ENCODE measurements around the gene PTPRN. TPM values are rescaled to one million over a fixed set of nuclear protein-coding genes. Genes with fewer than 3 reads are reported as not detected.

PTPRN gene
- total RNA-seq, 1 experiment from 2014 or later = not detected

GRCh38 chr2:219291394-219291793 is 17.8 kb downstream of the PTPRN start:
- no peak for DNase-seq
- H3K27me3 ChIP-seq (ENCODE audit: insufficient read depth, low read depth) = no peaks in the 10 kb centered on the region
- TF ChIP-seq CTCF (conservative IDR thresholded peaks at IDR 0.05) (no peak), EZH2 (IDR thresholded peaks at IDR 0.05; ENCODE audit: low read depth) (no peak)
- H3K4me2 ChIP-seq = no peak overlapping the region
- no peaks in the 10 kb centered on the region for H3K36me3 ChIP-seq (ENCODE audit: low read depth)
- H3K4me3 ChIP-seq = no peak overlapping the region
- H4K20me1 ChIP-seq (ENCODE audit: insufficient read depth) = no peaks in the 10 kb centered on the region
- ChIA-PET CTCF (no interaction called here), POLR2A (ENCODE audit: unreplicated experiment) (interaction anchor here (0.6 kb wide), 1 partner anchor 87 kb away, joined by 3 read pairs; no protein-coding TSS in a partner anchor)
- H3K79me2 ChIP-seq (ENCODE audit: low read depth) = no peaks in the 10 kb centered on the region
- no peaks in the 10 kb centered on the region for H3K9me2 ChIP-seq (ENCODE audit: insufficient read depth)
- H2AFZ ChIP-seq = no peak overlapping the region
- H3K9me3 ChIP-seq (ENCODE audit: insufficient read depth, low read depth) = no peaks in the 10 kb centered on the region
- peaks cover 12% of the 10 kb centered on the region for H3K4me1 ChIP-seq (replicated peaks; ENCODE audit: insufficient read depth)
- BruUV-seq (replicated peaks) = no TSS peak
- H3F3A ChIP-seq (ENCODE audit: insufficient read depth, low read depth) = peaks cover 4% of the 10 kb centered on the region; the same call in 1 of the 2 replicates
- intact Hi-C loops (cut with micrococcal nuclease; ENCODE audit: unreplicated experiment) = no loop called here
- no peak overlapping the region for H3K27ac ChIP-seq

- BruUV-seq (replicated peaks) = no TSS peak
- no peak for DNase-seq
- intact Hi-C loops (cut with micrococcal nuclease; ENCODE audit: unreplicated experiment) = no loop called here
- TF ChIP-seq CTCF (conservative IDR thresholded peaks at IDR 0.05) (no peak), EZH2 (IDR thresholded peaks at IDR 0.05; ENCODE audit: low read depth) (no peak)
- no peaks in the 10 kb centered on the region for H3K9me3 ChIP-seq (ENCODE audit: insufficient read depth, low read depth)
- H3F3A ChIP-seq (ENCODE audit: insufficient read depth, low read depth) = peaks cover 4% of the 10 kb centered on the region; the same call in 1 of the 2 replicates
- no peaks in the 10 kb centered on the region for H3K79me2 ChIP-seq (ENCODE audit: low read depth)
- no peaks in the 10 kb centered on the region for H3K9me2 ChIP-seq (ENCODE audit: insufficient read depth)
- H3K27me3 ChIP-seq (ENCODE audit: insufficient read depth, low read depth) = no peaks in the 10 kb centered on the region
- peaks cover 12% of the 10 kb centered on the region for H3K4me1 ChIP-seq (replicated peaks; ENCODE audit: insufficient read depth)
- ChIA-PET CTCF (interaction anchor here (0.9 kb wide), 1 partner anchor 281 kb away, joined by 3 read pairs; no protein-coding TSS in a partner anchor), POLR2A (ENCODE audit: unreplicated experiment) (no interaction called here)
- H3K4me3 ChIP-seq = no peak overlapping the region
- H3K27ac ChIP-seq = no peak overlapping the region
- no peaks in the 10 kb centered on the region for H3K36me3 ChIP-seq (ENCODE audit: low read depth)
- no peak overlapping the region for H2AFZ ChIP-seq
- H4K20me1 ChIP-seq (ENCODE audit: insufficient read depth) = no peaks in the 10 kb centered on the region
- no peak overlapping the region; the same call in 1 of the 2 replicates for H3K4me2 ChIP-seq
Observed at GRCh38 chr2:219290381-219291171, 18.6 kb downstream of the PTPRN start.

- TF ChIP-seq CTCF (conservative IDR thresholded peaks at IDR 0.05) (no peak), EZH2 (IDR thresholded peaks at IDR 0.05; ENCODE audit: low read depth) (no peak)
- no peaks in the 10 kb centered on the region for H4K20me1 ChIP-seq (ENCODE audit: insufficient read depth)
- H2AFZ ChIP-seq = no peak overlapping the region
- no peaks in the 10 kb centered on the region for H3K27me3 ChIP-seq (ENCODE audit: insufficient read depth, low read depth)
- no peaks in the 10 kb centered on the region for H3K9me2 ChIP-seq (ENCODE audit: insufficient read depth)
- H3K36me3 ChIP-seq (ENCODE audit: low read depth) = no peaks in the 10 kb centered on the region
- BruUV-seq (replicated peaks) = no TSS peak
- H3K4me1 ChIP-seq (replicated peaks; ENCODE audit: insufficient read depth) = peaks cover 12% of the 10 kb centered on the region
- no peak overlapping the region for H3K4me3 ChIP-seq
- ChIA-PET POLR2A (ENCODE audit: unreplicated experiment) (interaction anchor here (0.6 kb wide), 1 partner anchor 78 kb away, joined by 19 read pairs; no protein-coding TSS in a partner anchor), CTCF (interaction anchor here (0.7 to 0.9 kb wide), 2 partner anchors 44 to 280 kb away, joined by 3 read pairs; no protein-coding TSS in a partner anchor)
- peaks cover 4% of the 10 kb centered on the region; the same call in 1 of the 2 replicates for H3F3A ChIP-seq (ENCODE audit: insufficient read depth, low read depth)
- H3K9me3 ChIP-seq (ENCODE audit: insufficient read depth, low read depth) = no peaks in the 10 kb centered on the region
- peak in 1 of 2 experiments; percentile 82 for DNase-seq
- peak overlapping the region; percentile 41; the same call in 1 of the 2 replicates for H3K4me2 ChIP-seq
- H3K79me2 ChIP-seq (ENCODE audit: low read depth) = no peaks in the 10 kb centered on the region
- no peak overlapping the region for H3K27ac ChIP-seq
- intact Hi-C loops (cut with micrococcal nuclease; ENCODE audit: unreplicated experiment) = no loop called here
Observed at GRCh38 chr2:219289537-219290361, 19.5 kb downstream of the PTPRN start.
